ENCODE data around the gene LRRN4. TPM values are rescaled to one million over a fixed set of nuclear protein-coding genes. Genes with fewer than 3 reads are reported as not detected.

LRRN4 gene
- total RNA-seq, 1 experiment from 2014 or later, result 0.10 TPM

- Histone ChIP-seq H3K27ac (ENCODE audit: low read depth, low read length) (no peak overlapping the region), H2AFZ (ENCODE audit: low read depth, low read length, poor library complexity, severe bottlenecking) (no peak overlapping the region), H3K4me3 (replicated peaks in 1 of 2; ENCODE audit: low read depth in 1 of 2, low read length in 2 of 2) (no peak overlapping the region), H3K9me2 (ENCODE audit: insufficient read depth) (no peaks in the 10 kb centered on the region), H3K9me3 (ENCODE audit: control insufficient read depth in 1 of 2, insufficient read depth in 1 of 2, low read depth in 1 of 2, low read length in 2 of 2) (no peaks in the 10 kb centered on the region), H3K4me2 (ENCODE audit: low read length) (no peak overlapping the region), H3K79me2 (ENCODE audit: insufficient read depth, low read length) (no peaks in the 10 kb centered on the region), H4K20me1 (ENCODE audit: insufficient read depth) (no peaks in the 10 kb centered on the region), H3K9ac (ENCODE audit: low read length) (no peak overlapping the region), H3K4me1 (ENCODE audit: control insufficient read depth in 1 of 2, insufficient read depth in 2 of 2, low read length in 2 of 2) (peaks cover 2% of the 10 kb centered on the region in 2 experiments; a peak in 2 of 4 replicates), H3K36me3 (ENCODE audit: control insufficient read depth in 1 of 2, insufficient read depth in 2 of 2, low read length in 2 of 2) (peaks cover 10 to 20% of the 10 kb centered on the region in 2 experiments), H3K27me3 (ENCODE audit: insufficient read depth, low read length) (no peaks in the 10 kb centered on the region)
- ChIA-PET RAD21 (ENCODE audit: low non-redundant PET in 1 of 2, low total read pairs in 2 of 2, uncharacterized antibody in 2 of 2, unreplicated experiment in 2 of 2) (no interaction called here), CTCF (no interaction called here), POLR2A (no interaction called here)
- intact Hi-C loops (cut with micrococcal nuclease), result no loop called here
- DNase-seq (ENCODE audit: low read depth, low spot score) (no peak), ATAC-seq (no peak)
- BruUV-seq (replicated peaks), result no TSS peak
- TF ChIP-seq EZH2phosphoT487 (IDR thresholded peaks at IDR 0.05; ENCODE audit: borderline replicate concordance) (no peak), POLR2A (IDR thresholded peaks at IDR 0.05; ENCODE audit: borderline replicate concordance, extremely low read depth, insufficient read depth, insufficient read length) (no peak)
These were observed 49.4 kb upstream of the LRRN4 start for GRCh38 chr20:6103301-6103700.

- Histone ChIP-seq H3K27me3 (ENCODE audit: insufficient read depth, low read length) (no peaks in the 10 kb centered on the region), H2AFZ (ENCODE audit: low read depth, low read length, poor library complexity, severe bottlenecking) (no peak overlapping the region), H3K4me2 (ENCODE audit: low read length) (no peak overlapping the region), H3K79me2 (ENCODE audit: insufficient read depth, low read length) (no peaks in the 10 kb centered on the region), H4K20me1 (ENCODE audit: insufficient read depth) (no peaks in the 10 kb centered on the region), H3K36me3 (ENCODE audit: control insufficient read depth in 1 of 2, insufficient read depth in 2 of 2, low read length in 2 of 2) (peaks cover 10 to 18% of the 10 kb centered on the region in 2 experiments), H3K9me3 (ENCODE audit: control insufficient read depth in 1 of 2, insufficient read depth in 1 of 2, low read depth in 1 of 2, low read length in 2 of 2) (no peaks in the 10 kb centered on the region), H3K9ac (ENCODE audit: low read length) (no peak overlapping the region), H3K9me2 (ENCODE audit: insufficient read depth) (no peaks in the 10 kb centered on the region), H3K4me3 (replicated peaks in 1 of 2; ENCODE audit: low read depth in 1 of 2, low read length in 2 of 2) (no peak overlapping the region), H3K27ac (ENCODE audit: low read depth, low read length) (no peak overlapping the region), H3K4me1 (ENCODE audit: control insufficient read depth in 1 of 2, insufficient read depth in 2 of 2, low read length in 2 of 2) (no peaks in the 10 kb centered on the region)
- BruUV-seq (replicated peaks), result no TSS peak
- ChIA-PET POLR2A (interaction anchor here (1.0 kb wide), 1 partner anchor 21 kb away, joined by 3 read pairs; the partner anchor contains the start of gene FERMT1), RAD21 (ENCODE audit: low non-redundant PET in 1 of 2, low total read pairs in 2 of 2, uncharacterized antibody in 2 of 2, unreplicated experiment in 2 of 2) (no interaction called here), CTCF (no interaction called here)
- TF ChIP-seq SP1 (IDR thresholded peaks at IDR 0.05; ENCODE audit: low read depth), result no peak
- no peak for TF ChIP-seq ZNF274 (IDR thresholded peaks at IDR 0.05; ENCODE audit: low read depth, low read length)
- no peak for TF ChIP-seq ZFX (IDR thresholded peaks at IDR 0.05)
- ATAC-seq, result no peak
- intact Hi-C loops (cut with micrococcal nuclease), result no loop called here
- no peak for DNase-seq (ENCODE audit: low read depth, low spot score)
These were observed 47.5 kb upstream of the LRRN4 start for GRCh38 chr20:6101346-6101745.

Data from HCT116 (cell line).